GM20431 (cell line): ENCODE measurements around the gene C10orf95.

Experiments
- in situ Hi-C: fragments of 300-500 bp; cut with MseI, MboI; formaldehyde crosslinking; loops from one replicate; pipeline ENCODE4 v1.15.0; 2020; ENCODE audit warnings: low sequenced_read_pairs; ENCODE audit not compliant: unreplicated experiment

The C10orf95 gene

GRCh38 chr10:102437515-102437914 lies 13.8 kb downstream of the C10orf95 start:
- in situ Hi-C loops, result no loop called here

- in situ Hi-C loops, result no loop called here
Measured at GRCh38 chr10:102436312-102436711, 15.0 kb downstream of the C10orf95 start.

- in situ Hi-C loops, result no loop called here
Measured at GRCh38 chr10:102435529-102436233, 15.7 kb downstream of the C10orf95 start.

DNA sequence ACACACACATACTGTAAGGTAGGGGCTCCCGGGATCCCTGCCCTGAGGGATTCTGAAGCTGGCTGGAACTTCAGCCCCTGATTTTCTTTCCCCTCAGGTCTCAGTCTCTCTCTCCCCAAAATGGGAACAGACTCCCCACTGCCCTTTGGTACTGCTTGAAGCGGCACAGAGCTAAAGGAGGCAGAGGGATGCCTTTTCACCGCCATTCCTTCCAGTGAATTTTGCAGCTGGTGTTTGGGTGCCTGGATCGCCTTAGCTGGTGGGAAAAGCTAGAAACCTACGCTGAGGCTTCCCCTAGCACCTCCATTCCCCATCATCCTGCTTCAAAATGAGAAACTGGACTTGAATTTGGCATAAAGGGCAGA lies 16.2 kb downstream of the C10orf95 start:
- in situ Hi-C loops, result no loop called here

DNA sequence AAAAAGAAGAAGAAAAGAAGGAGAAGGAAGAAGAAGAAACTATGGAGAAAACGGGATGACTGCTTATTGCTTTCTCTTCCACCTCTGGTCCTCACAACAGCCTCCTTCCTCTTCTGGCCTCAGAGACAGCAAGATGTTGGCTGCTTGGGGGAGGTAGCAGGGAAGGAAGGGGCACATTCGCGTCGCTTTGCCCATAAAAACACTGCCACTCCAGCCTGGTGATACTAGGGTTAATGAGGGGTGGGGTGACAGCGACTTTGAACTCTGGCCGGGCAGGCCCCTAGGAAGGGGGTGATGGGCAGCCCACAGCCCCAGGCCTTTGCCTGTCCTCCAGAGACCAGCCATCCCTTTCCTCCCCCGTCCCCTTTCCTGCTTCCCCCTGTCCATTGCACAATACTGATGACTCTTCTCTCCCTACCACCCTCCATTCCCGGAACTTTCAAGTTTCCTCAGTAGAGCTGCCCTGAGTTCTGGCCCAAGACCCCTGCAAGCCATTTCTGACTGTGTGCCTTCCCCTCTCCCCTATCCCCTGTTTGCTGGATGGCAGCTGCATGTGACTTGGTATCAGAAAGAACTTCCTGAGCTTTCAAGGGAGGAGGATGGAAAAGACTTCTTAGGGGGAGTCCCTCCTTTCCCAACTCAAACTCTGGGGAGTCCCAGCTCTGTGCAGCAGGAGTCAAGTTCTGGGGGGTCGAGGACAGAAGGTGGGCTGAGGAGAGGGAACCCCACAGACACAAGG lies 16.8 kb downstream of the C10orf95 start:
- in situ Hi-C loops, result no loop called here

GRCh38 chr10:102433619-102434046 lies 17.7 kb downstream of the C10orf95 start:
- in situ Hi-C loops, result no loop called here

- in situ Hi-C loops, result no loop called here
Measured at GRCh38 chr10:102432162-102432950, 19.0 kb downstream of the C10orf95 start, which contains the start of gene CUEDC2. Gene CUEDC2, minus strand, starts transcription at chr10:102432574. Its CDS starts 7,386 bp downstream, at chr10:102425188.

DNA sequence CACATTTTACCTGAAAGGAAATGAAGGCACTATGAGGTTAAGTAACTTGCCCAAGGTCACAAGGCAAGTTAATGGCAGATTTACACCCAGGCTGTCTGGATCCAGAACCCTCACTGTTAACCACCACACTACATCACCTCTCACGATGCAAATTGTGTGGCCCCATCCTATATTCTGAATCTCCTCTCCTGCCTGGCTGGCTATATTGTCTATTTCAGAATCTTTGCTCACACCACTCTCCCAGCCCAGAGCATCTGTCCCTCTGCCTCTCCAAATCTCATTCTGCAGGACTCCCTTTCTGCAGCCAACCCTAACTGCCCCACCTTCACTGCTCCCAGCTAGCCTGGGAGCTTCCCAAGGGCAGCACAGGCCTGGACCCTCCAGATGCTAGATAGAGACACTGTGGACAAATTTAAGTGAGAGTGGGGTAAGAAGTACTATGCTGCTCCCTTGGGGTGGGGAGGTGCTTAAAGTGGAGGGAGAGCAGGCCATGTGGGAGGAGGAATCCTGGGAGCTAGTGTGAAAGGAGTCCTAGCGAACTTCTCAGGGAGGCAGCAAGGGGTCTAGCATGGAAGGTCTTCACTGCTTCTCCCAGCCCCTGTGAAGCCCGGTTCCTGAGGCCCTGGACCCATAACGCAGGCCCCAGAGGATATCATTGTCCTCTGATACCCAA lies 19.8 kb downstream of the C10orf95 start:
- in situ Hi-C loops, result no loop called here

- in situ Hi-C loops, result no loop called here
Measured at GRCh38 chr10:102429468-102429867, 21.9 kb downstream of the C10orf95 start.

- in situ Hi-C loops, result no loop called here
Measured at GRCh38 chr10:102426803-102427287, 24.5 kb downstream of the C10orf95 start.

DNA sequence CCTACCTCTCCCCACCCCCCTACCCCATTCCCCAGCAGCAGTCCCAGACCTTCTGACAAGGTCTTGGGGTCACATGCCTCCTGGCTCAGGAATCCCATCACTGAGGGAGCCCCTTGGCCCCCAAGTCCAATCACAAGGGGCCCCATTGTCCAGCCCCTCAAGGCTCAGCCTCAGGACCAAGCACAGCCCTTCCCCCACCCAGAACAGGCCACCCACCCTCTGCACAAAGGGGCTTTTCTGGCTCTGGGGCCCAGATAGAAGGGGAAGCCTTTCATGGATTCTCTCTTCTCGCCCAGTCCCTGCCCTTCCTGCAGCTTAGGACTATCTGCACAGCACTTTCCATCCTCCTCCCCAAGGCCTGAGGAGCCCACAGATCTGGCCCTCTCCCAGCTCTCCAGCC lies 25.9 kb downstream of the C10orf95 start:
- in situ Hi-C loops, result no loop called here

GRCh38 chr10:102424916-102425315 lies 26.4 kb downstream of the C10orf95 start:
- in situ Hi-C loops, result no loop called here

DNA sequence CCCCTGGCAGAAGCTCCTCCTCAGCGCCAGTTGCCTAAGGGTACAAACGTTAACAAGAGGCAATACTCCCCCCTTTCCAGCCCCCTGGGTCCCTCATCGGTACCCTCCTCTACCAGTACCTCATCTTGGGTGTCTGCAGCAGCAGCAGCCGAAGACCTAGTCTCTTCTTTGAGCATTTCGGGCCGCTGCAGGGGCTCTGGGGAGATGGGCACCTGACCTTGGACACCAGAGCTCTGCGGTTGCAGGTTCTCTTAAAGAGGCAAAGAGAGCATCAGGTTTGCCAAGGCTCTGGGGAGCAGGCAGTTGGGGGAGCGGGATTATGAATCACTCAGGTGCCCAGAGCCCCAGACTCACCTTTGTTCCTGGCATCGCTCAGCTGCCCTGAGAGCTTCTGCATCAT lies 27.2 kb downstream of the C10orf95 start:
- in situ Hi-C loops, result no loop called here

DNA sequence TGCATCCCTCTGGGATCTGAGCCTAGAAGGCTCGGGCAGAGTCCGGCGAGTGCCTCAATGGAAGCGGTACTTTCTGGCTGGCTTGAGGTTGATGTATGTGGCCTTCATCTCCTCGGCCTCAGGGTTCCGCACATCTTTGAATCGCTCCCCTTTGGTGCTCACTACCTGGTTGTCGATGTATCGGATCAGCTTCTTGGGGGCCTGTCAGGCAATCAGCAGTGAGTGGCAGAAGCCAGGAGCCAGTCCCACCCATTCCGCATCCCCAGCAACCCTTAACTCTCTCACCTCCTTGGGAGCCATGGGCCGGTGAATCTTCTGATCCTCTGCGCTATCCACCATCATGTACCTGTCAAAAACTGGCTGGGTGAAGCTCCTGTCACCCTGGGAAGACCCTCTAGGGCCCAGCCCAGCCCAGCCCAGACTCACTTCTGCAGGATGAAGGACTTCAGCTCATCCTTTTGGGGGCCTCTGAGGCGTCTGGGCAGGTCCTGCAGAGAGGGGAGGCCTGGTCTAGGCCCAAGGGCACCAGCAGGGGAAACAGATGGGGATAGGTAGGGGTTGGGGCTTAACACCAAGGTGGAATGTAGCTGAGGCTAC lies 27.9 kb downstream of the C10orf95 start:
- in situ Hi-C loops, result no loop called here

DNA sequence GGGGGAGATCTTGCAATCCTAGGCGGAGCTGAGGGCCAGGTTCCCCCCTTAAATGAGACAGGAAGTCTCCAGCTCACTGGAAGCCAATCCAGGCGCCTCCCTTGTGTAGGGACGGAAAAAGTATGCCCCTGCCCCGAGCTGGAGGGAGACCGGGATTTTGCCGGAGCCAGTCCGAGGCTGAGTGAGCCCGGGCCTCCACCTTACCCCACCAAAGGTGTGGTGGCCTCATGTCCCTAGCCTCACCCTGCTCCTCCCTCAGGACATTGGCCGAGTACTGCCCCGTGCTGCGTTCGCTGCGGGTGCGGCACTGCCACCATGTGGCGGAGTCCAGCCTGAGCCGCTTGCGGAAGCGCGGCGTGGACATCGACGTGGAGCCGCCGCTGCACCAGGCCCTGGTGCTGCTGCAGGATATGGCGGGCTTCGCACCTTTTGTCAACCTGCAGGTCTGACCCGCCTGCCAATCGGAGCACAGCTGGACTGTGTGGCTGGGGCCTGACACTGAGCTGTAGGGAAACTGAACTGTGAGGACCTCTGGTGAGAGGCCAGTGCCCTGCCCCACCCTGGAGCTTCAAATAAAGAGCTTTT lies 28.7 kb downstream of the C10orf95 start:
- in situ Hi-C loops, result no loop called here

DNA sequence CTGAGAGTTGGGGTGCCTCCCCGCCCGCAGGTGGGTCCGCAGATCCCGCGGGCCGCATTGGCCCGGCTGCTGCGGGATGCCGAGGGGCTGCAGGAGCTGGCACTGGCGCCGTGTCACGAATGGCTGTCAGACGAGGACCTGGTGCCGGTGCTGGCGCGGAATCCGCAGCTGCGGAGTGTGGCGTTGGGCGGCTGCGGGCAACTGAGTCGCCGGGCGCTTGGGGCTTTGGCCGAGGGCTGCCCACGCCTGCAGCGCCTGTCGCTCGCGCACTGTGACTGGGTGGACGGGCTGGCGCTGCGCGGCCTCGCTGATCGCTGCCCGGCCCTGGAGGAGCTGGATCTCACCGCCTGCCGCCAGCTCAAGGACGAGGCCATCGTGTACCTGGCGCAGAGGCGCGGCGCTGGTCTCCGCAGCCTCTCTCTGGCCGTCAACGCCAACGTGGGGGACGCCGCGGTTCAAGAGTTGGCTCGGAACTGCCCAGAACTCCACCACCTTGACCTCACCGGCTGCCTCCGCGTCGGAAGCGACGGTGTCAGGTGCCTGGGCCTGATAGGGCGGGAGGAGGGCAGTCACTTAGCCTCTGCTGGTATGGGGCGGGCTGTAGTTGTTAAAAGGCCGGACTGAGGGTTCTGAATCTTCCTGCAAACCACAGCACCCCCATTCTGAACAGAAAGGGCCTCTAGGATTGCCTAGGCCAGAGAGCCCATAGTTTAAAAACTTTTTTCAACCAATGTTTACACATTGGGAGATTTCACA lies 29.4 kb downstream of the C10orf95 start:
- in situ Hi-C loops, result no loop called here

DNA sequence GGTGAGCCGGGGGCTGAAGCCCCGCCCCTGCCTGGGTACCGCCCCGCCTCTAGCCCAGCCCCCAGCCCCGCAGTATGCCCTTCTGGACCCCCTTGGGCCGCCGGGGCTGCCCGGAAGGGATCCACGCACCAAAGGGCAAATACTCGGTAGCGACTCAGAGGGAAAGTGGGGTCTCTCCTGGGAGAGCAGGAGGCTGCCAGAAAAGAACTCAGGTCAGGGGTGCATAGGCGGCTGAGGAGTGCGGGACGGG lies 29.9 kb downstream of the C10orf95 start:
- in situ Hi-C loops, result no loop called here

GRCh38 chr10:102420714-102421506 lies 30.4 kb downstream of the C10orf95 start, which contains the start of gene FBXL15:
Gene FBXL15, plus strand, starts transcription at chr10:102420836. Its CDS starts 294 bp downstream, at chr10:102421130.
- in situ Hi-C loops, result no loop called here
